GM18909 (cell line): ENCODE data around the gene SMYD4.
"Not testable (repeated sequence)": the region's sequence is repeated elsewhere in the genome, so short reads cannot be mapped to it uniquely, and the experiment has no call there.

Experiments used
- ATAC-seq: cut with Tn5 transposase; IDR thresholded peaks from one replicate; pipeline ENCODE4 v1.9.1; 2021; ENCODE audit warnings: mild to moderate bottlenecking; ENCODE audit not compliant: unreplicated experiment, poor library complexity

Gene SMYD4

GRCh38 chr17:1830288-1830687, 586 bp upstream of the SMYD4 start:
- ATAC-seq, result no peak

- ATAC-seq, result peak; percentile 13
These were observed 498 bp downstream of the SMYD4 start for GRCh38 chr17:1829216-1829591.

DNA sequence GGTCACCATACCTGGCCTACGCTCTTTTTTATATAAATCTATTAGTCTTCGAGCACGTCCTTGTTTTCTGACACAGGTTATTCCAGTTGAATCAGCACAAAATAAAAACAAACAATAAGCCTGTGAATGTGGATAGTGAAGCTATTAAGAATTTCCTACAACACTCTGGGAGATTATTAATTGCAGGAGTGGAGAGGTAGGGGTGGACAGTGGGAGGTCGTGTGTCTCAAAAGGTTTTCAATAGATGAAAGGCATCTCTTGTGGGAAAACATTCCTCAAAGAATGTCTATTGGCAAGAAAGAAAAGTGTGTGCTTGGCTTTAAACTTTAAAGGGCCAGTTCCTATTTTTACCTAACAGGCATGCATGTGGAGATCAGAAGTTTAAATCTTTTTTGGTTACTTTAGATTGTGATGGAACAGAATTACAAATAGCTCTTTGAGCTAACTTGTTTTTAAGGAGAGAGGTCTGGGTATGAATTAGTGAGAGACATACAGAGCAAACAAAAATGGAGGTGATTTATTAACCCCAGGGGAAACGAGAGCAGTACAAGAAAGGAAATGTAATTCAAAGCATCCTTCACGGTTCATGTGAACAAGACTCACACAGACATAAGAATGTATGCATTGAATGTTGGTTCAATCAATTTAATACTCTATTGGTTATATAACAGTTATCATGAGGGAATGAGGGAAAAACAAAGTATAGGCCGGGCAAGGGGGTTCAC, 9.0 kb downstream of the SMYD4 start:
- ATAC-seq, result no peak

- ATAC-seq, result no peak
These were observed 16.6 kb downstream of the SMYD4 start for GRCh38 chr17:1813088-1813487.

- ATAC-seq, result no peak
These were observed 19.1 kb downstream of the SMYD4 start for GRCh38 chr17:1810450-1811103.

- ATAC-seq, result not testable (repeated sequence)
These were observed 19.9 kb downstream of the SMYD4 start for GRCh38 chr17:1809815-1810214.

GRCh38 chr17:1808644-1809043, 21.1 kb downstream of the SMYD4 start:
- ATAC-seq, result no peak

GRCh38 chr17:1807890-1808289, 21.8 kb downstream of the SMYD4 start:
- no peak for ATAC-seq

GRCh38 chr17:1803280-1803679, 26.4 kb downstream of the SMYD4 start:
- no peak for ATAC-seq

GRCh38 chr17:1802429-1802828, 27.3 kb downstream of the SMYD4 start:
- ATAC-seq, result no peak

- no peak for ATAC-seq
These were observed 29.0 kb downstream of the SMYD4 start for GRCh38 chr17:1800712-1801111.

DNA sequence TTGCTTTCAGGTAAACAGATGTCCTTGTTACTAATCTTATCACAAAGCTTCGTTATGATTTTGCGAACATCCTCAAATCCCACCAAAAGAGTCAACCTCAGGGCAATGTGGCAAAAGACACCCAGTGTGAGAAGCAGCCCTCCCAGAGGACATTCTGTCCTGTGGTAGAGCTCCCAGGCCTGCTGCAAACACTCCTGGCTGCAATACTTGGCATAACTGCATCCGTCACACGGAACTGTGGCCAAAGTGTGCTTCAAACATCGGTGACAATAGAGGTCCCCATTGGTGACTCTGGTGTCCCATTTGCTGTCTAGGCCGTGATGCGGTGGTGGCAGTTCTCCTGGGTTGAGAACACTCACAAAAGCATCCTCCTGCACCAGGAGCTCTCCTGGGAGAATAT, 29.5 kb downstream of the SMYD4 start:
- ATAC-seq, result no peak

GRCh38 chr17:1797846-1798245, 31.9 kb downstream of the SMYD4 start:
- not testable (repeated sequence) for ATAC-seq

GRCh38 chr17:1797323-1797722, 32.4 kb downstream of the SMYD4 start:
- no peak for ATAC-seq

DNA sequence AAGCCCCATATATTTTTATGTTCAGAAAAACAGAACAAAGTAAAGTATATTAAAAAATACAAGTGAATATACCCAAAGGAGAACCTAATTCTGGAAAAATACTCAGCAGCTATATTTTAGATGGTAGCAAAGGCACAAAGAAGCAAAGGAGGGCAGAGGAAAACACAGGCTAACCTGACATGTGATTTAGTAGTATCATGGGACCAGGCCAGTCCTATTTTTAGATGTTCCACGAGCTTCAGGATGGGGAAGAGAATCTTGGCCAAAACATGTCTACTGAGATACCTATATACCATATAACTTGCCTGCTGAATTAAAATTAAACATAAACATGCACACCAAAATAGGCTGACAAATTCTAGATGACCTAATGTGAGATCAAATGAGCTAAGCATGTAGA, 32.9 kb downstream of the SMYD4 start:
- no peak for ATAC-seq

GRCh38 chr17:1793447-1793806, 36.3 kb downstream of the SMYD4 start:
- ATAC-seq, result no peak

- no peak for ATAC-seq
These were observed 36.9 kb downstream of the SMYD4 start for GRCh38 chr17:1792495-1793446.

- no peak for ATAC-seq
These were observed 39.8 kb downstream of the SMYD4 start for GRCh38 chr17:1789936-1790335.

DNA sequence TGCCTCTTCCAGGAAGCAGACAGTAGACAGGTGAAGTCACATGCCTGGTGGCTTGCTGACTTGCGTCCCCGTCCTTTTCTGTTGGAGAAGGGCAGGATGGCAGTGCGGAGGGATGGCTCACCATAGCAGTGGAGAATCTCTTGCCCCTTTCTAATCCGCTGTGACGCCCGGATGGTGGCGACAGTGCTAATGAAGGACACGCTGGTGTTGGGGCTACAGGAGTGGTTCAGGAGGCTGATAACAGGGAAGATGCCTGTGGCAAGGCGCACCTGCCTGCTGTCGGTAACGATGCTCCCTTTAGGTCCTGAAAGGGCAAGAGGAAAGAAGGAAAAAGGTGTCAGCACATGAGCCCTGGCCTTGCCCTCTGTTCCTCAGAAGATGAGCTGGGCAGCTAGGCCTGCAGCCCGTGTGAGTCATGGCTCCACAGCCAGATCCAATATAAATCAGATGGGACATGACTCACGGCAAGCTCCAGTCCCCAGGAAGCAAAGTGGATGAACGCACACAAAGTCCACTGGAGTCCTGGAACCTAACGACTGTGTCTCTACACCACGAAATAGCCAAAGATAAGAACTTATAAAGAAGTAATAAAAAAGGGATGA, 42.3 kb downstream of the SMYD4 start:
- no peak for ATAC-seq

- no peak for ATAC-seq
These were observed 43.0 kb downstream of the SMYD4 start for GRCh38 chr17:1786708-1787107.

- no peak for ATAC-seq
These were observed 43.8 kb downstream of the SMYD4 start for GRCh38 chr17:1785930-1786329.
